Pulmonary artery endothelial cell (primary cell): Measurements from ENCODE around the gene PFKP. TPM values are rescaled to one million over a fixed set of nuclear protein-coding genes. Genes with fewer than 3 reads are reported as not detected.

Source experiments
- total RNA-seq: library from RNA; depleted of rRNA; stranded (reverse); fragments of >200 nt; gene quantifications from 2 replicates; pipeline ENCODE4 v1.2.3, GENCODE V29; 2014

PFKP gene
- total RNA-seq, 1 donor from 2014 or later, result 471 TPM

Other genes with a start within 250 kb of the PFKP start
- gene PITRM1, start 105.2 kb downstream of the PFKP start, total RNA-seq, result 78.5 and 87.6 TPM in 2 replicates